Esophagus muscularis mucosa (tissue), 3 donors: ENCODE measurements around the gene ACE2.

ENCODE experiments used
- POLR2A ChIP-seq: fragments of 450-650 bp; IDR thresholded peaks from one replicate; pipeline ENCODE4 v1.6.1; 2017; ENCODE audit warnings: antibody characterized with exemption, moderate library complexity, mild to moderate bottlenecking, low read depth
- POLR2AphosphoS5 ChIP-seq, 2 donors: sonication (generic); formaldehyde crosslinking; IDR thresholded peaks; one replicate each; pipeline ENCODE4 v1.6.1; 2017; ENCODE audit warnings: antibody characterized with exemption in 2 of 2
- TF ChIP-seq, protein P1 (sequence below), 3 experiments: fragments of 200-600 bp in 2 of 3; fragments of 450-650 bp in 1 of 3; sonication (generic) in 2 of 3; IDR thresholded peaks; one replicate each; pipeline ENCODE4 v1.5.1; 2017 to 2019; ENCODE audit warnings: antibody characterized with exemption in 3 of 3, mild to moderate bottlenecking in 2 of 3, moderate library complexity in 1 of 3

DNA sequence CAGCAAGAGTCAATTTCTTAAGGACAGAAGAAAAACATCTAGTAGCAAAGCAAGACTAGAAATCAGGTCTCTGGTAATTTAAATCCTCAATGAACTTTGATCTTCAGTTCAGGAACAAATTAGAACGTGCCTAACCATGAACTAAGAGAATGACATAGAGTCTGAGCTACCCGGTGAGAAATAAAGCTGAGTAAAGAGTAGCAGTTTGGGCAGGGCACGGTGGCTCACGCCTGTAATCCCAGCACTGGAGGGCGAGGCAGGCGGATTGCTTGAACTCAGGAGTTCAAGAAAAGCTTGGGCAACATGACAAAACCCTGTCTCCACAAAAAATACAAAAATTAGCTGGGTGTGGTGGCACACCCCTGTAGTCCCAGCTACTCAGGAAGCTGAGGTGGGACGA, 37.7 kb downstream of the ACE2 start:
- TF ChIP-seq, protein P1, sequence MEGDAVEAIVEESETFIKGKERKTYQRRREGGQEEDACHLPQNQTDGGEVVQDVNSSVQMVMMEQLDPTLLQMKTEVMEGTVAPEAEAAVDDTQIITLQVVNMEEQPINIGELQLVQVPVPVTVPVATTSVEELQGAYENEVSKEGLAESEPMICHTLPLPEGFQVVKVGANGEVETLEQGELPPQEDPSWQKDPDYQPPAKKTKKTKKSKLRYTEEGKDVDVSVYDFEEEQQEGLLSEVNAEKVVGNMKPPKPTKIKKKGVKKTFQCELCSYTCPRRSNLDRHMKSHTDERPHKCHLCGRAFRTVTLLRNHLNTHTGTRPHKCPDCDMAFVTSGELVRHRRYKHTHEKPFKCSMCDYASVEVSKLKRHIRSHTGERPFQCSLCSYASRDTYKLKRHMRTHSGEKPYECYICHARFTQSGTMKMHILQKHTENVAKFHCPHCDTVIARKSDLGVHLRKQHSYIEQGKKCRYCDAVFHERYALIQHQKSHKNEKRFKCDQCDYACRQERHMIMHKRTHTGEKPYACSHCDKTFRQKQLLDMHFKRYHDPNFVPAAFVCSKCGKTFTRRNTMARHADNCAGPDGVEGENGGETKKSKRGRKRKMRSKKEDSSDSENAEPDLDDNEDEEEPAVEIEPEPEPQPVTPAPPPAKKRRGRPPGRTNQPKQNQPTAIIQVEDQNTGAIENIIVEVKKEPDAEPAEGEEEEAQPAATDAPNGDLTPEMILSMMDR (IDR thresholded peaks at IDR 0.05), result no peak
- TF ChIP-seq POLR2A, result no peak
- no peak for TF ChIP-seq POLR2AphosphoS5 (IDR thresholded peaks at IDR 0.05)
